HG02870 (cell line): ENCODE data around the gene WIZ.

ENCODE experiments used
- ATAC-seq: cut with Tn5 transposase; IDR thresholded peaks from one replicate; pipeline ENCODE4 v1.9.1; 2021; ENCODE audit warnings: mild to moderate bottlenecking, moderate library complexity; ENCODE audit not compliant: unreplicated experiment

The WIZ gene

GRCh38 chr19:15431396-15432017 lies 18.2 kb downstream of the WIZ start:
- no peak for ATAC-seq

- ATAC-seq = no peak
These were observed 19.1 kb downstream of the WIZ start for GRCh38 chr19:15430526-15431120.

GRCh38 chr19:15429825-15430467 lies 19.8 kb downstream of the WIZ start:
- ATAC-seq = no peak

GRCh38 chr19:15428956-15429824 lies 20.6 kb downstream of the WIZ start:
- no peak for ATAC-seq

GRCh38 chr19:15427991-15428471 lies 21.7 kb downstream of the WIZ start:
- ATAC-seq = no peak

GRCh38 chr19:15427350-15427700 lies 22.4 kb downstream of the WIZ start:
- no peak for ATAC-seq

- no peak for ATAC-seq
These were observed 23.0 kb downstream of the WIZ start for GRCh38 chr19:15426485-15427349.

GRCh38 chr19:15425321-15425950 lies 24.3 kb downstream of the WIZ start:
- ATAC-seq = no peak

- ATAC-seq = no peak
These were observed 25.0 kb downstream of the WIZ start for GRCh38 chr19:15424692-15425272.

- ATAC-seq = no peak
These were observed 25.6 kb downstream of the WIZ start for GRCh38 chr19:15424121-15424520.

- no peak for ATAC-seq
These were observed 26.6 kb downstream of the WIZ start for GRCh38 chr19:15423130-15423529.

- no peak for ATAC-seq
These were observed 27.3 kb downstream of the WIZ start for GRCh38 chr19:15422296-15423075.

GRCh38 chr19:15421721-15422260 lies 28.0 kb downstream of the WIZ start:
- ATAC-seq = no peak

- ATAC-seq = no peak
These were observed 28.5 kb downstream of the WIZ start for GRCh38 chr19:15421136-15421695.

GRCh38 chr19:15419413-15420025 lies 30.2 kb downstream of the WIZ start:
- no peak for ATAC-seq

- ATAC-seq = peak; percentile 94
These were observed 31.0 kb downstream of the WIZ start, which contains the start of gene AKAP8L for GRCh38 chr19:15418579-15419412. Gene AKAP8L (minus strand): TSS chr19:15418988. CDS start chr19:15418923, 65 bp downstream.

GRCh38 chr19:15418231-15418578 lies 31.6 kb downstream of the WIZ start:
- no peak for ATAC-seq
